ENCODE results near the gene CACNA1B. TPM values are rescaled to one million over a fixed set of nuclear protein-coding genes. Genes with fewer than 3 reads are reported as not detected.
"Not testable (repeated sequence)": the region's sequence is repeated elsewhere in the genome, so short reads cannot be mapped to it uniquely, and the experiment has no call there.

The CACNA1B gene
- total and polyA plus RNA-seq, 9 donors: 0.18 to 0.76 (median 0.34) TPM

DNA sequence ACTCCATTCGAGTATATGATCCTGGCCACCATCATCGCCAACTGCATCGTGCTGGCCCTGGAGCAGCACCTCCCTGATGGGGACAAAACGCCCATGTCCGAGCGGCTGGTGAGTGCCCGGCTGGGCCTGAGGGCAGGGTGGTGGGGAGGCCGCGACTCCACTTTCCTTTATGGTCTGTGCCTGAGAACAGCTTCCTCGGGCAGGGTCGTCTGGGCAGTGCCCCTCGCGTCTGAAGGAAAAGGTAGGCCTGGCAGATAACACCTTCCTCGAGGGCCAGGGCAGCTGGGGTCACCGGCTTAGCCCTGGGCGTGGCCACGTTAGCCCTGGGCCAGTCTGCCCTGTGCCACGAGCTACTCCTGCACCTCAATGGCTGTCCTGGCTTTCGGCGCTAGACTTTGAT, 1.5 kb downstream of the CACNA1B start:
- peaks cover 34% of the 10 kb centered on the region for H3K27me3 ChIP-seq (ENCODE audit: control insufficient read depth, insufficient read depth, low read length)
- H3K9me3 ChIP-seq (replicated peaks; ENCODE audit: control insufficient read depth, low read depth, low read length): no peaks in the 10 kb centered on the region
- DNase-seq: no peak
- no peak overlapping the region for H3K27ac ChIP-seq (ENCODE audit: low read length)
- WGBS (ENCODE audit: insufficient coverage): 80% methylated on average over 17 of the region's 20 CpGs
- H3K36me3 ChIP-seq (ENCODE audit: control insufficient read depth, insufficient read depth, low read length): no peaks in the 10 kb centered on the region
- peaks cover 4% of the 10 kb centered on the region for H3K4me1 ChIP-seq (ENCODE audit: control insufficient read depth, insufficient read depth, low read length)
- no peak overlapping the region for H3K4me3 ChIP-seq (ENCODE audit: low read length)

DNA sequence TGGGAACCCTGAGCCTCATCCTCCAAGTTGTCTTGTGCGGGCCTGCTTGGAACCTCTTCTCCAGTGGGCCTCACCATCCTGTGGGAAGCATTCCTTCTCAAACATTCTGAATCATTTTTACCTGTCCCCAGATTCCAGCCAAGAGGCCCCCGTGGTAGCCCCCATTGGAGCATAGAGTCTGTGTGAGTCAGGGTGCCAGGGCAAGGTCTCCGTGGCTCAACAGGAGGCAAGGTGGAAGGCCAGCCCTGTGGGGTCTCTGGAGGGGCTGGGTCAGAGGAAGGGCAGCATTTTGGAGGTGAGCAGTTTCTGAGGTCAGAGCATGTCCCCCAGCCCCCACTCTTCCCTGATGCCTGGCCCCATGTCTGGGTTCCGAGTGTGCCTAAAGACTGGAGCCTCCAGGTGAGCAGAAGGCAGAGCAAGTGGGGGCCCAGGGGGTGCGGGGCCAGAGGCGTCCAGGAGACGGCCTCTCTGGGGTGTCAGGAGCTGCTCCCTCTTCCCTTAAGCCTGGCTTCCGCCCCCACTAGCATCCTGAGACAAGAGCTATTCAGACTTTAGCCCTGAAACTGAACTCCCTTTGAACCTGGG, 2.1 kb downstream of the CACNA1B start:
- no peaks in the 10 kb centered on the region for H3K36me3 ChIP-seq (ENCODE audit: control insufficient read depth, insufficient read depth, low read length)
- peaks cover 4% of the 10 kb centered on the region for H3K4me1 ChIP-seq (ENCODE audit: control insufficient read depth, insufficient read depth, low read length)
- no peaks in the 10 kb centered on the region for H3K9me3 ChIP-seq (replicated peaks; ENCODE audit: control insufficient read depth, low read depth, low read length)
- no peak overlapping the region for H3K27ac ChIP-seq (ENCODE audit: low read length)
- H3K4me3 ChIP-seq (ENCODE audit: low read length): no peak overlapping the region
- DNase-seq: no peak
- WGBS (ENCODE audit: insufficient coverage): no CpG with 5 or more reads among the region's 8 CpGs
- peaks cover 34% of the 10 kb centered on the region for H3K27me3 ChIP-seq (ENCODE audit: control insufficient read depth, insufficient read depth, low read length)

DNA sequence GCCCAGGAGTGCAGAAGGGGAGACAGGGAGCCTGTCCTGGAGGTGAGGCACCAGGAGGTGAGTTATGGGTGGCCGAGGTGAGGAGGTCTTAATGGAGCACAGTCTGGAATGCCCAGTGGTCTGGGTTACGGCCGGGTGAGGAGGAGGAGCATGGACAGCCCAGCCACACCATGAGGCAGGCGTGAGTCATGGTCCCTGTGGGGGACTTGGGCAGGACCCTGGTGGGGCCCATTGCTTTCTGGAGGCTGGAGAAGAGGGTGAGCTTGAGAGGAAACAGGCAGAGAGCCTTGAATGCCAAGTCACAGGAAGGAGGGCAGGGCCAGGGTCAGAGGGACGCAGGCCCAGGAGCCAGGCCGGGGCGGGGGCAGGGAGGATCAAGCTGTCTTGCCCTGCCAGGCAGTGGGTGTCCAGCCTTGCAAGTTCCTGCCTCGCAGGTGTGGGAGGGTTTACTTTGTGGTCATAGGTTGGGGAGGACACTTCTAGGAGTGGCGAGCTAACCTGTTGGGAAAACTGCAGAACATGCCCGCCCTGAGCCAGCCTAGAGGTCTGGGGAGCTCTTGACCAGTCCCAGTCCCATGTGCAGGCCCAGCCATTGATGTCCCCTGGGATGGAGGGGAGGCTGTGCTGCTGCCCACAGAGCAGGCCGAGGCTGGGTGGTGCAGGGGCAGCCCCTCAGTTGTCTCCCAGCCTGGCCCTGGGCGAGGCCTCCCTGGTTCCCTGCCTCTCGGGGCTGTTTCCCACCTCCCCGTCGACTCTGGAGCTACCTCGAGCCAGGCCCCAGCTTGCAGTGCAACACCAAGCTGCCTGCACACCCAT, 2.8 kb downstream of the CACNA1B start:
- Histone ChIP-seq H3K4me3 (ENCODE audit: low read length) (no peak overlapping the region), H3K4me1 (ENCODE audit: control insufficient read depth, insufficient read depth, low read length) (peaks cover 4% of the 10 kb centered on the region), H3K9me3 (replicated peaks; ENCODE audit: control insufficient read depth, low read depth, low read length) (no peaks in the 10 kb centered on the region), H3K27me3 (ENCODE audit: control insufficient read depth, insufficient read depth, low read length) (peaks cover 30% of the 10 kb centered on the region), H3K27ac (ENCODE audit: low read length) (no peak overlapping the region), H3K36me3 (ENCODE audit: control insufficient read depth, insufficient read depth, low read length) (no peaks in the 10 kb centered on the region)
- WGBS (ENCODE audit: insufficient coverage): 77% methylated on average over 14 of the region's 16 CpGs
- DNase-seq: no peak

DNA sequence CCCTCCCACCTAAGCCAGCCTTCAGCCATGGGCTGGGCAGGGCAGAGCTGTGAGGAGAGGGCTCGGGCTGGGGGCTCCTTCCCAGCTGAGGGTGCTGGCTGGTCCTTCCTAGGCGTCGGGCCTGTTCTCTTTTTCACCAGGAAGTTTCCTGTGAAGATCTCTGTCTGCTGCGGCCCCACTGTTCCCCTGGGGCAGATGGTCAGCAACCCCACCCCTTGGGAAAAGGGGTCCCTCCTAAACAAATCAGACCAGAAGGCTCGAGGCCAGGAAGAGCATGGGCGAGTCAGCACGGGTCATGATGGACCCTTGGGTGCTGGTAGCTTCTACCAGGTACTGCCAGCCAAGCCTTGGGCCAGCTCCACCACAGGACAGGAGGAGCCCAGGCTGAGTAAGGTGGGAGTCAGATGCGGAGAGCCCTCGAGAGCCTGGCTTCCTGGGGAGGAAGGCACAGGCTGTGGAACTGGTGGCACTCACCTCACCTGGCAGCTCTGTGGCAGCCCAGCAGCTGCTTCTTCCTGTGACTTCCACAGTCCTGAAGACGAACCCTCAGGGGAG, 3.5 kb downstream of the CACNA1B start:
- Histone ChIP-seq H3K27me3 (ENCODE audit: control insufficient read depth, insufficient read depth, low read length) (peaks cover 23% of the 10 kb centered on the region), H3K27ac (ENCODE audit: low read length) (no peak overlapping the region), H3K9me3 (replicated peaks; ENCODE audit: control insufficient read depth, low read depth, low read length) (no peaks in the 10 kb centered on the region), H3K4me3 (ENCODE audit: low read length) (no peak overlapping the region), H3K4me1 (ENCODE audit: control insufficient read depth, insufficient read depth, low read length) (peaks cover 4% of the 10 kb centered on the region), H3K36me3 (ENCODE audit: control insufficient read depth, insufficient read depth, low read length) (no peaks in the 10 kb centered on the region)
- WGBS (ENCODE audit: insufficient coverage): 73% methylated on average over 7 of the region's 10 CpGs
- no peak for DNase-seq

DNA sequence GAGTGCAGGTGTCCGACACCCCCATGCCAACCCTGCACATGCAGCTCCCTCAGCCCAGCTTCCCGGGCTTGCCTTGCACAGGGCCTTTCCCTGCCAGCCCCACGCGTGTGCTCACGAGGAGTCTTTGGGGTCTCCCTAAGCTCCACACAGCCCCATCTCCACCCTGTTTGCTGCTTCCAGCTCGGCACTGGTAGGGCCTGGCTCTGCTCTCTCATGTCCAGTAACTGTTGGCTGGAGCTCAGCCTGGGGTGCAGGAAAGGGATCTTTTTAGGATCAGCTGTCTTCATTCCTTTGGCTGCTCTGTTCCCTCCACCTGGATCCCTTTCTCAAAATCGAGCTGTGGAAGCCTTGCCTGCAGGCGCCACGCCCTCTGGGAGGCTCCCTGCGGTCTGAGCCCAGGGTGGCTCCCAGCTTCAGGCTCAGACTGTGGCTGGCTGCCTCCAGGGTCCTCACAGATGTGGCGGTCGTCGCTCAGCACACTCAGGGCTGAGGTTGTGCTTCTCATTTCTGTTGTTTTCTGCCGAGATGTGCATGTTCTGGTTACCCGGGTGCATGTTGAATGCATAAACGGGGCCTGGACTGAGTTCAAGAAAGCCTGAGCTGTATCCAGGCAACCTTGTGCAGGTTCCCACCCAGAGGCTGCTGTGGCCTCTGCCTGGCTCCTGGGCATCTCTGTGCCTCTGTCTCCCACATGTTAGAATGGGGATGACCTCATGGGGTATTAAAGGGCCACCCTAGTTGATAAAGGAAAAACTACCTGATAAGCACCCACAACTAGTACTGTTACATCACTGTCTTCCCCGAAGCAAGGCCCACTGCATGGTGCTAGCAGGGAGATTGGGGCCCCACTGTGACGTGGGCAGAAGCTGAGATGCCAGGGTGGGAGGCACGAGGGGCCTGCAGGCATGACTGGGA, 4.3 kb downstream of the CACNA1B start:
- no peaks in the 10 kb centered on the region for H3K9me3 ChIP-seq (replicated peaks; ENCODE audit: control insufficient read depth, low read depth, low read length)
- WGBS (ENCODE audit: insufficient coverage): 72% methylated on average over 19 of the region's 19 CpGs
- no peak for DNase-seq
- H3K27me3 ChIP-seq (ENCODE audit: control insufficient read depth, insufficient read depth, low read length): peaks cover 15% of the 10 kb centered on the region
- no peak overlapping the region for H3K4me3 ChIP-seq (ENCODE audit: low read length)
- H3K4me1 ChIP-seq (ENCODE audit: control insufficient read depth, insufficient read depth, low read length): peaks cover 4% of the 10 kb centered on the region
- no peaks in the 10 kb centered on the region for H3K36me3 ChIP-seq (ENCODE audit: control insufficient read depth, insufficient read depth, low read length)
- H3K27ac ChIP-seq (ENCODE audit: low read length): no peak overlapping the region

DNA sequence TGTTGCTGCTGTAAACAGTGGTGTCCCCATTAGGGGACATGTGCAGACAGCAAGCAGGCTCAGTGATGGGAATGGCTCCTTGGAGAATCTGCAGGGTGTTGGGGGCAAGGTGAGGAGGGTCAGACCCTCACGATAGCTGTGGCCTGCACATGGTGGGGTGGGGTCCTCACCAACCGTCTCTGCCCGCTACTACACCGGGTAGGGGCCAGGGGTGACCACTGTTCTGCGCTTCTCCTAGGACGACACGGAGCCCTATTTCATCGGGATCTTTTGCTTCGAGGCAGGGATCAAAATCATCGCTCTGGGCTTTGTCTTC, 4.9 kb downstream of the CACNA1B start:
- Histone ChIP-seq H3K27ac (ENCODE audit: low read length) (no peak overlapping the region), H3K4me1 (ENCODE audit: control insufficient read depth, insufficient read depth, low read length) (peaks cover 4% of the 10 kb centered on the region), H3K4me3 (ENCODE audit: low read length) (no peak overlapping the region), H3K27me3 (ENCODE audit: control insufficient read depth, insufficient read depth, low read length) (peaks cover 12% of the 10 kb centered on the region), H3K9me3 (replicated peaks; ENCODE audit: control insufficient read depth, low read depth, low read length) (no peaks in the 10 kb centered on the region), H3K36me3 (ENCODE audit: control insufficient read depth, insufficient read depth, low read length) (no peaks in the 10 kb centered on the region)
- 78% methylated on average over 10 of the region's 10 CpGs for WGBS (ENCODE audit: insufficient coverage)
- no peak for DNase-seq

DNA sequence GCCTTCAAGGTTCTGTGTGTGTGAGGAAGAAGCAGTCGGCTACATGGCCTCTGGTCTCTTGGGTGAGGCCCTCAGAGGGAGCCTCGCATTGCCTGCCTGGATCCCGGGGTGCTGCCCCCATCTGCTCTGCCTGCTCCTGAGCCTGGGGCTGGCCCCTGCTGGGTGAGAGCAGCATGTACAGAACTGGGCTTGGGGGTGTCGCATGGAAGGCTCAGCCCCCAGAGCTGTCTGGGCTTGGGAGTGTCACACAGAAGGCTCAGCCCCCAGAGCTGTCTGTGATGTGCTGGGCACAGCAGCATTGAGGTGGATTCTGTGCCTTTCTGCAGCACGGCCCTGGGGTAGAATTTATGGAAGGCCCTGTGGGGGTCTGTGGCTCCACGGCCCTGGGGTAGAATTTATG, 6.4 kb downstream of the CACNA1B start:
- not testable (repeated sequence) for DNase-seq; H3K27me3 ChIP-seq (ENCODE audit: control insufficient read depth, insufficient read depth, low read length); H3K4me1 ChIP-seq (ENCODE audit: control insufficient read depth, insufficient read depth, low read length); H3K36me3 ChIP-seq (ENCODE audit: control insufficient read depth, insufficient read depth, low read length); H3K27ac ChIP-seq (ENCODE audit: low read length); H3K9me3 ChIP-seq (replicated peaks; ENCODE audit: control insufficient read depth, low read depth, low read length); H3K4me3 ChIP-seq (ENCODE audit: low read length)
- WGBS (ENCODE audit: insufficient coverage): 80% methylated on average over 2 of the region's 6 CpGs

DNA sequence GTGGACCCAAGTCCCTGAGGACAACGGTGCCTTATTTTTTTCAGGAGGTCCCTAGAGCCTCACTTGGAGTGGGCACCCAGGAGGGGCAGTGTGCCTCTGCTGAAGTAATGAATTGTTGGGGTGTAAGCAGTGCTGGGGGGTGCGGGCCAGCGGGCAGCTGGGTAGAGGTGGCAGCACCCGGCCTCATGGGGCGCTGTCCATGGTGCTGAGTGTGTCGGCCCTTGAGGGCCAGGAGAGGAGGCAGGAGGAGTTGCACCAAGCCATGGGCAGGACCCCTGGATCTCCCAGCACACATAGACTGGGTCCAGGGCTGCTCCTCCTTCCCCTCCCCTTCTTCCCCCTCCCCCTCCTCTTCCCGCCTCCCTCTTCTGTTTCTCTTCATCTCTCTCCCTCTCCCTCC, 7.0 kb downstream of the CACNA1B start:
- H3K27ac ChIP-seq (ENCODE audit: low read length); DNase-seq; H3K9me3 ChIP-seq (replicated peaks; ENCODE audit: control insufficient read depth, low read depth, low read length); H3K36me3 ChIP-seq (ENCODE audit: control insufficient read depth, insufficient read depth, low read length); H3K4me3 ChIP-seq (ENCODE audit: low read length); H3K4me1 ChIP-seq (ENCODE audit: control insufficient read depth, insufficient read depth, low read length); H3K27me3 ChIP-seq (ENCODE audit: control insufficient read depth, insufficient read depth, low read length): not testable (repeated sequence)
- 16% methylated on average over 5 of the region's 7 CpGs for WGBS (ENCODE audit: insufficient coverage)

DNA sequence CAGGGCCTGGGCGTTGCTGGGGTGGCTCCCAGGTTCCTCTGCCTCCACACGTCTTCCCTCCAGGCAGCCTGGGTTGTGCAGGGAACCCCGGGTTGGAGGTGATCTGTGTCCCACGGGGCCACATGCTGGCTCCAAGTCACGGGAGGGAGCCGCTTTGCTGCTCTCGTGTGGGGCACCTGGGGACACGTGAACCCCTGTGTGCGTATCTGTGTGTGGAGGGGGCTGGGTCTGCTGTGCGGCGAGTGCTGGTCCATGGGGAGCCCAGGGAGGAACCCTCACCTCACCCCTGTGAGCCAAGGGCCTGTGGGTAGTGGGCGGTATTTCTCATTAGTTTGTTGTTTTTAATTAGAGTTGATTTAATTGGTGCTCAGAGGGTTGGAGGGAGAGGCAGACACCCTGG, 7.5 kb downstream of the CACNA1B start:
- not testable (repeated sequence) for H3K4me1 ChIP-seq (ENCODE audit: control insufficient read depth, insufficient read depth, low read length); H3K27ac ChIP-seq (ENCODE audit: low read length); H3K36me3 ChIP-seq (ENCODE audit: control insufficient read depth, insufficient read depth, low read length); H3K4me3 ChIP-seq (ENCODE audit: low read length); DNase-seq; H3K27me3 ChIP-seq (ENCODE audit: control insufficient read depth, insufficient read depth, low read length); H3K9me3 ChIP-seq (replicated peaks; ENCODE audit: control insufficient read depth, low read depth, low read length)
- 77% methylated on average over 5 of the region's 12 CpGs for WGBS (ENCODE audit: insufficient coverage)

DNA sequence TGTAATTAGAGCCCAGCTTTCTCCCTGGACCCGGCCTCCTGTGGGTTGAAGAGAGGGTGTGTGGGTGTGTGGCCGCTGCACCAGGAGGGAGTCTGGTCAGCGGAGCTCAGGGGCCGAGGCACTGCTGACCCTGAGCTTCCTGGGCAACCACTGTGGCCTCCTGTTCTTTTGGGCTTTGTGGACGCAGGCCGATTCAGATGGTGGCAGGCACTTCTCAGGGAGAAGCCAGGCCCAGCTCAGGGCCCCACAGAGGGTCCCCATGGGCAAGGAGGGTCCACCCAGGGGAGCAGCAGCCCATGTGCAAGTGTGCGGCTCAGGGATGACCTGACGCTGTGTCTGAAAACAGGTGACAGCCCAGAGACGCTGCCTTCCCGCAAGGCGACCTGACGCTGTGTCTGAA, 11.0 kb downstream of the CACNA1B start:
- H3K27ac ChIP-seq (ENCODE audit: low read length); H3K4me1 ChIP-seq (ENCODE audit: control insufficient read depth, insufficient read depth, low read length); H3K9me3 ChIP-seq (replicated peaks; ENCODE audit: control insufficient read depth, low read depth, low read length); H3K36me3 ChIP-seq (ENCODE audit: control insufficient read depth, insufficient read depth, low read length); H3K27me3 ChIP-seq (ENCODE audit: control insufficient read depth, insufficient read depth, low read length); DNase-seq; H3K4me3 ChIP-seq (ENCODE audit: low read length): not testable (repeated sequence)
- WGBS (ENCODE audit: insufficient coverage): 62% methylated on average over 3 of the region's 12 CpGs
